HEK293 (cell line): Measurements from ENCODE around the gene RASA2.
"Not testable (repeated sequence)": the region's sequence is repeated elsewhere in the genome, so short reads cannot be mapped to it uniquely, and the experiment has no call there.

Experiments used
- CTCF ChIA-PET: fragments of 350-600 bp; formaldehyde crosslinking; extraction: SDS; loops from one replicate; lab custom pipeline; 2021; ENCODE audit warnings: antibody characterized with exemption; lab: Yijun Ruan, JAX
- POLR2A ChIA-PET: fragments of 300-600 bp; formaldehyde crosslinking; extraction: SDS; loops from one replicate; lab custom pipeline; 2020; ENCODE audit warnings: antibody characterized with exemption, inconsistent platforms; lab: Yijun Ruan, JAX
- H3K27ac ChIP-seq: fragments of 200-500 bp; sonication (Bioruptor generic); 2 replicates; pipeline ENCODE4 v1.5.1; 2014; ENCODE audit warnings: low read depth, low read length, control low read depth, inconsistent platforms; ENCODE audit errors: extremely low read depth
- H3K36me3 ChIP-seq, 2 experiments: fragments of 200-500 bp in 1 of 2; sonication (Bioruptor generic) in 1 of 2; 1 replicate in 1 of 2; 2 replicates in 1 of 2; pipeline ENCODE4 v1.5.1; 2014 to 2017; ENCODE audit warnings: inconsistent platforms in 2 of 2, low read length in 2 of 2; ENCODE audit not compliant: control insufficient read depth in 2 of 2, insufficient read depth in 1 of 2
- H3K4me1 ChIP-seq: fragments of 200-500 bp; sonication (Bioruptor generic); 2 replicates; pipeline ENCODE4 v1.5.1; 2014; ENCODE audit warnings: mild to moderate bottlenecking, low read length, inconsistent platforms; ENCODE audit not compliant: control insufficient read depth, insufficient read depth
- H3K4me3 ChIP-seq: 2 replicates; pipeline ENCODE4 v1.5.1; 2011; ENCODE audit warnings: low read depth, mild to moderate bottlenecking, control low read depth, low read length, moderate library complexity
- H3K9me3 ChIP-seq: fragments of 200-500 bp; sonication (Bioruptor generic); 2 replicates; pipeline ENCODE4 v1.5.1; 2014; ENCODE audit warnings: low read depth, low read length, inconsistent platforms; ENCODE audit not compliant: control insufficient read depth, insufficient read depth
- KLF10 ChIP-seq: fragments of 450-650 bp; IDR thresholded peaks from 2 replicates; pipeline ENCODE4 v1.5.1; 2018; ENCODE audit warnings: missing biosample characterization, mild to moderate bottlenecking, missing genetic modification characterization
- MEIS1 ChIP-seq: sonication (generic); formaldehyde crosslinking; IDR thresholded peaks from 2 replicates; pipeline ENCODE4 v1.8.1; 2022; ENCODE audit warnings: missing genetic modification reagents, mild to moderate bottlenecking, borderline replicate concordance
- PRDM1 ChIP-seq: fragments of 450-650 bp; formaldehyde crosslinking; IDR thresholded peaks from 2 replicates; pipeline ENCODE4; 2016; ENCODE audit warnings: missing biosample characterization, missing genetic modification characterization
- ZBTB17 ChIP-seq: fragments of 450-650 bp; formaldehyde crosslinking; IDR thresholded peaks from 2 replicates; pipeline ENCODE4 v1.5.1; 2016; ENCODE audit warnings: missing biosample characterization, missing genetic modification characterization
- ZBTB7A ChIP-seq: fragments of 450-650 bp; formaldehyde crosslinking; IDR thresholded peaks from 2 replicates; pipeline ENCODE4 v1.5.1; 2016; ENCODE audit warnings: low read depth, missing biosample characterization, missing genetic modification characterization
- ZNF121 ChIP-seq: fragments of 450-650 bp; formaldehyde crosslinking; IDR thresholded peaks from 2 replicates; pipeline ENCODE4 v1.5.1; 2016; ENCODE audit warnings: missing biosample characterization, missing genetic modification characterization
- ZNF16 ChIP-seq: fragments of 450-650 bp; formaldehyde crosslinking; IDR thresholded peaks from 2 replicates; pipeline ENCODE4 v1.5.1; 2016; ENCODE audit warnings: low read depth, missing biosample characterization, missing genetic modification characterization
- ZNF302 ChIP-seq: fragments of 450-650 bp; formaldehyde crosslinking; IDR thresholded peaks from 2 replicates; pipeline ENCODE4 v1.5.1; 2016; ENCODE audit warnings: missing biosample characterization, missing genetic modification characterization, low read depth
- ZNF394 ChIP-seq: fragments of 450-650 bp; formaldehyde crosslinking; IDR thresholded peaks from 2 replicates; pipeline ENCODE4 v1.5.1; 2016; ENCODE audit warnings: missing biosample characterization, missing genetic modification characterization, mild to moderate bottlenecking, moderate library complexity, borderline replicate concordance
- ZNF426 ChIP-seq: fragments of 450-650 bp; formaldehyde crosslinking; IDR thresholded peaks from 2 replicates; pipeline ENCODE4 v1.5.1; 2017; ENCODE audit warnings: missing biosample characterization, missing genetic modification characterization, mild to moderate bottlenecking, inconsistent platforms, moderate library complexity
- ZNF513 ChIP-seq: fragments of 450-650 bp; IDR thresholded peaks from 2 replicates; pipeline ENCODE4 v1.5.1; 2018; ENCODE audit warnings: missing biosample characterization, missing genetic modification characterization
- TF ChIP-seq, protein P1 (sequence below): fragments of 450-650 bp; formaldehyde crosslinking; IDR thresholded peaks from 2 replicates; pipeline ENCODE4 v1.5.1; 2016; ENCODE audit warnings: missing biosample characterization, missing genetic modification characterization
- TF ChIP-seq, protein P2 (sequence below): fragments of 450-650 bp; formaldehyde crosslinking; IDR thresholded peaks from 2 replicates; pipeline ENCODE4 v1.5.1; 2016; ENCODE audit warnings: missing biosample characterization, missing genetic modification characterization

The RASA2 gene

DNA sequence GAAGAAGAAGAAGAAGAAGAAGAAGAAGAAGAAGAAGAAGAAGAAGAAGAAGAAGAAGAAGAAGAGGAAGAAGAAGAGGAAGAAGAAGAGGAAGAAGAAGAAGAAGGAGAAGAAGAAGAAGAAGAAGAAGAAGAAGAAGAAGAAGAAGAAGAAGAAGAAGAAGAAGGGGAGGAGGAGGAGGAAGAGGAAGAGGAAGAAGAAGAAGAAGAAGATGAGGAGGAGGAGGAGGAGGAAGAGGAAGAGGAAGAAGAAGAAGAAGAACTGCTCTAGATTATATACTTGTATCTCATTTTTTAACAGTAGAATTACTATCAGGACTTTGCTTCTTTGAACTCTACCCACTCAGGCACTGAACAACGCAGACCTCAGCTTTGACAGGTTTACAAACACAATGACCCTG is 8.0 kb upstream of the RASA2 start:
- CTCF ChIA-PET: interaction anchor here (0.6 to 2.7 kb wide), 4 partner anchors 19 to 82 kb away, joined by 3 to 11 read pairs (median 6); no protein-coding TSS in a partner anchor
- POLR2A ChIA-PET, H3K27ac ChIP-seq, H3K36me3 ChIP-seq, H3K4me1 ChIP-seq, H3K9me3 ChIP-seq, H3K4me3 ChIP-seq: not testable (repeated sequence)
- TF ChIP-seq ZNF513 (tag by site-specific recombination): peak; percentile 95

GRCh38 chr3:141482245-141482922 is 4.4 kb upstream of the RASA2 start:
- POLR2A ChIA-PET: no interaction called here
- Histone ChIP-seq H3K27ac (no peak overlapping the region), H3K36me3 (no peaks in the 10 kb centered on the region), H3K9me3 (no peaks in the 10 kb centered on the region), H3K4me3 (no peak overlapping the region), H3K4me1 (no peaks in the 10 kb centered on the region)
- TF ChIP-seq ZBTB7A: no peak
- no peak for TF ChIP-seq ZNF302 (tag by site-specific recombination)
- 0 out of 2 replicates have a peak, but pooled peaks have one; percentile 16 for TF ChIP-seq KLF10 (tag by site-specific recombination)
- TF ChIP-seq ZNF121 (tag by site-specific recombination): peak; percentile 49
- TF ChIP-seq PRDM1 (tag by site-specific recombination): 0 out of 2 replicates have a peak, but pooled peaks have one; percentile 2
- TF ChIP-seq ZBTB17: 0 out of 2 replicates have a peak, but pooled peaks have one; percentile 11
- CTCF ChIA-PET: interaction anchor here (1.1 kb wide), 1 partner anchor 163 kb away, joined by 3 read pairs; no protein-coding TSS in a partner anchor

DNA sequence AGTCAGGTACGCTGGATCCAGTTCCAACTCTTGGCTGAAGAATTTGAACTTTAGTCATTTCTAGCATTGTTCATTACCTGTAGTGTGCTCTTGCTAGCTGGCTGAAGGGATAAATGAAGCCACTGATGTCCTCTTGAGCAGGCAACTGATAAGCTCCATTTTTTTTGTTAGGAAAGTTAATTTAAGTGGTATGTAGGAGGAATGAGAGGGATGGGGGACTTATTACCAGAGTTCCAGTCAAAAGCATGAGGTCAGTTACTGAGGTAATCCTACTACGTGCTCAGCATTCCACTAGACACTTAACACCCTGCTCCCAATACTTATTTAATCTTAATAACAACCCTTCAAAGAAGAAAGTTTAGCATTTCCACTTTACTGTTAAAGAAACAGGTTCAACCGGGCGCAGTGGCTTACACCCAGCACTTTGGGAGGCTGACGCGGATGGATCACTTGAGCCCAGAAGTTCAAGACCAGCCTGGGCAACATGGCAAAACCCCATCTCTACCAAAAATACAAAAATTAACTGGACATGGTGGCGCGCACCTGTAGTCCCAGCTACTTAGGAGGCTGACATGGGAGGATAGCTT is 2.0 kb upstream of the RASA2 start:
- H3K36me3 ChIP-seq: no peaks in the 10 kb centered on the region
- H3K27ac ChIP-seq: no peak overlapping the region
- H3K9me3 ChIP-seq: no peaks in the 10 kb centered on the region
- peaks cover 7% of the 10 kb centered on the region for H3K4me1 ChIP-seq
- ChIA-PET CTCF (interaction anchor here (0.8 kb wide), 1 partner anchor 76 kb away, joined by 3 read pairs; no protein-coding TSS in a partner anchor), POLR2A (interaction anchor here (0.6 kb wide), 1 partner anchor 13 kb away, joined by 4 read pairs; no protein-coding TSS in a partner anchor)
- H3K4me3 ChIP-seq: no peak overlapping the region
- TF ChIP-seq, protein P1, sequence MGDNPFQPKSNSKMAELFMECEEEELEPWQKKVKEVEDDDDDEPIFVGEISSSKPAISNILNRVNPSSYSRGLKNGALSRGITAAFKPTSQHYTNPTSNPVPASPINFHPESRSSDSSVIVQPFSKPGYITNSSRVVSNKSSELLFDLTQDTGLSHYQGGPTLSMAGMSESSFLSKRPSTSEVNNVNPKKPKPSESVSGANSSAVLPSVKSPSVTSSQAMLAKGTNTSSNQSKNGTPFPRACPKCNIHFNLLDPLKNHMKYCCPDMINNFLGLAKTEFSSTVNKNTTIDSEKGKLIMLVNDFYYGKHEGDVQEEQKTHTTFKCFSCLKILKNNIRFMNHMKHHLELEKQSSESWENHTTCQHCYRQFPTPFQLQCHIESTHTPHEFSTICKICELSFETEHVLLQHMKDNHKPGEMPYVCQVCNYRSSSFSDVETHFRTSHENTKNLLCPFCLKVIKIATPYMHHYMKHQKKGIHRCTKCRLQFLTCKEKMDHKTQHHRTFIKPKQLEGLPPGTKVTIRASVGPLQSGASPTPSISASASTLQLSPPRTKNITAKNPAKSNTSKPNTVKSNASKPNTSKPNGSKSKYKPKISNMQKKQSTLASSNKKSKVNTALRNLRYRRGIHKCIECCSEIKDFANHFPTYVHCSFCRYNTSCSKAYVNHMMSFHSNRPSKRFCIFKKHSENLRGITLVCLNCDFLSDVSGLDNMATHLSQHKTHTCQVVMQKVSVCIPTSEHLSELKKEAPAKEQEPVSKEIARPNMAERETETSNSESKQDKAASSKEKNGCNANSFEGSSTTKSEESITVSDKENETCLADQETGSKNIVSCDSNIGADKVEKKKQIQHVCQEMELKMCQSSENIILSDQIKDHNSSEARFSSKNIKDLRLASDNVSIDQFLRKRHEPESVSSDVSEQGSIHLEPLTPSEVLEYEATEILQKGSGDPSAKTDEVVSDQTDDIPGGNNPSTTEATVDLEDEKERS (tag by site-specific recombination): no peak
- TF ChIP-seq ZNF426 (tag by site-specific recombination): no peak
- TF ChIP-seq, protein P2, sequence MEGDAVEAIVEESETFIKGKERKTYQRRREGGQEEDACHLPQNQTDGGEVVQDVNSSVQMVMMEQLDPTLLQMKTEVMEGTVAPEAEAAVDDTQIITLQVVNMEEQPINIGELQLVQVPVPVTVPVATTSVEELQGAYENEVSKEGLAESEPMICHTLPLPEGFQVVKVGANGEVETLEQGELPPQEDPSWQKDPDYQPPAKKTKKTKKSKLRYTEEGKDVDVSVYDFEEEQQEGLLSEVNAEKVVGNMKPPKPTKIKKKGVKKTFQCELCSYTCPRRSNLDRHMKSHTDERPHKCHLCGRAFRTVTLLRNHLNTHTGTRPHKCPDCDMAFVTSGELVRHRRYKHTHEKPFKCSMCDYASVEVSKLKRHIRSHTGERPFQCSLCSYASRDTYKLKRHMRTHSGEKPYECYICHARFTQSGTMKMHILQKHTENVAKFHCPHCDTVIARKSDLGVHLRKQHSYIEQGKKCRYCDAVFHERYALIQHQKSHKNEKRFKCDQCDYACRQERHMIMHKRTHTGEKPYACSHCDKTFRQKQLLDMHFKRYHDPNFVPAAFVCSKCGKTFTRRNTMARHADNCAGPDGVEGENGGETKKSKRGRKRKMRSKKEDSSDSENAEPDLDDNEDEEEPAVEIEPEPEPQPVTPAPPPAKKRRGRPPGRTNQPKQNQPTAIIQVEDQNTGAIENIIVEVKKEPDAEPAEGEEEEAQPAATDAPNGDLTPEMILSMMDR (tag by site-specific recombination): no peak
- no peak for TF ChIP-seq ZNF394 (tag by site-specific recombination)
- no peak for TF ChIP-seq MEIS1
- TF ChIP-seq ZNF16 (tag by site-specific recombination): no peak
